HEK293 (cell line): Measurements from ENCODE around the gene CD2AP.
A peak's percentile ranks its signal among the peaks of the same experiment; 100 is the strongest.

ENCODE experiments used
- AEBP2 ChIP-seq: fragments of 450-650 bp; formaldehyde crosslinking; IDR thresholded peaks from 2 replicates; pipeline ENCODE4 v1.5.1; 2016; ENCODE audit warnings: missing biosample characterization, missing genetic modification characterization, borderline replicate concordance
- GFI1B ChIP-seq: fragments of 450-650 bp; formaldehyde crosslinking; IDR thresholded peaks from 2 replicates; pipeline ENCODE4 v1.5.1; 2016; ENCODE audit warnings: missing biosample characterization, missing genetic modification characterization
- GLI2 ChIP-seq: fragments of 450-650 bp; formaldehyde crosslinking; IDR thresholded peaks from 2 replicates; pipeline ENCODE4; 2017; ENCODE audit warnings: missing biosample characterization, missing genetic modification characterization, low read depth, borderline replicate concordance
- KLF1 ChIP-seq: fragments of 450-650 bp; formaldehyde crosslinking; IDR thresholded peaks from 2 replicates; pipeline ENCODE4 v1.5.1; 2016; ENCODE audit warnings: missing biosample characterization, missing genetic modification characterization
- PRDM1 ChIP-seq: fragments of 450-650 bp; formaldehyde crosslinking; IDR thresholded peaks from 2 replicates; pipeline ENCODE4; 2016; ENCODE audit warnings: missing biosample characterization, missing genetic modification characterization
- YY1 ChIP-seq: fragments of 450-650 bp; formaldehyde crosslinking; IDR thresholded peaks from 2 replicates; pipeline ENCODE4 v1.5.1; 2018; ENCODE audit warnings: missing biosample characterization, missing genetic modification characterization
- ZBTB11 ChIP-seq: fragments of 450-650 bp; formaldehyde crosslinking; conservative IDR thresholded peaks from 2 replicates; pipeline ENCODE4 v1.5.1; 2016; ENCODE audit warnings: low read depth, missing biosample characterization, missing genetic modification characterization
- ZNF138 ChIP-seq: fragments of 450-650 bp; formaldehyde crosslinking; IDR thresholded peaks from 2 replicates; pipeline ENCODE4 v1.5.1; 2016; ENCODE audit warnings: missing biosample characterization, missing genetic modification characterization, borderline replicate concordance
- ZNF184 ChIP-seq: fragments of 450-650 bp; IDR thresholded peaks from 2 replicates; pipeline ENCODE4 v1.5.1; 2018; ENCODE audit warnings: missing biosample characterization, mild to moderate bottlenecking, missing genetic modification characterization
- ZNF211 ChIP-seq: fragments of 450-650 bp; formaldehyde crosslinking; IDR thresholded peaks from 2 replicates; pipeline ENCODE4 v1.5.1; 2016; ENCODE audit warnings: low read depth, missing biosample characterization, missing genetic modification characterization
- ZNF214 ChIP-seq: fragments of 450-650 bp; formaldehyde crosslinking; IDR thresholded peaks from 2 replicates; pipeline ENCODE4 v1.5.1; 2017; ENCODE audit warnings: missing biosample characterization, mild to moderate bottlenecking, missing genetic modification characterization, borderline replicate concordance
- ZNF24 ChIP-seq: fragments of 450-650 bp; formaldehyde crosslinking; IDR thresholded peaks from 2 replicates; pipeline ENCODE4 v1.5.1; 2016; ENCODE audit warnings: missing biosample characterization, missing genetic modification characterization
- ZNF26 ChIP-seq: fragments of 450-650 bp; formaldehyde crosslinking; IDR thresholded peaks from 2 replicates; pipeline ENCODE4 v1.5.1; 2016; ENCODE audit warnings: missing biosample characterization, missing genetic modification characterization
- ZNF274 ChIP-seq, 2 experiments: fragments of 200-500 bp in 1 of 2; fragments of 450-650 bp in 1 of 2; sonication (Bioruptor generic) in 1 of 2; formaldehyde crosslinking in 1 of 2; IDR thresholded peaks; 2 replicates each; pipeline versions ENCODE4 v1.5.1 to v1.6.1; 2014 to 2016; ENCODE audit warnings: borderline replicate concordance in 1 of 2, inconsistent platforms in 1 of 2, low read length in 1 of 2, missing biosample characterization in 1 of 2, missing genetic modification characterization in 1 of 2
- ZNF404 ChIP-seq: fragments of 450-650 bp; formaldehyde crosslinking; IDR thresholded peaks from 2 replicates; pipeline ENCODE4 v1.5.1; 2017; ENCODE audit warnings: missing biosample characterization, missing genetic modification characterization
- ZNF488 ChIP-seq: fragments of 450-650 bp; formaldehyde crosslinking; IDR thresholded peaks from 2 replicates; pipeline ENCODE4 v1.5.1; 2016; ENCODE audit warnings: missing biosample characterization, missing genetic modification characterization
- ZNF501 ChIP-seq: fragments of 450-650 bp; formaldehyde crosslinking; IDR thresholded peaks from 2 replicates; pipeline ENCODE4 v1.5.1; 2016; ENCODE audit warnings: missing biosample characterization, missing genetic modification characterization
- ZNF544 ChIP-seq: fragments of 450-650 bp; formaldehyde crosslinking; IDR thresholded peaks from 2 replicates; pipeline ENCODE4 v1.5.0; 2017; ENCODE audit warnings: missing biosample characterization, missing genetic modification characterization
- ZNF558 ChIP-seq: fragments of 450-650 bp; formaldehyde crosslinking; IDR thresholded peaks from 2 replicates; pipeline ENCODE4 v1.5.1; 2016; ENCODE audit warnings: missing biosample characterization, missing genetic modification characterization
- ZNF571 ChIP-seq: fragments of 450-650 bp; formaldehyde crosslinking; IDR thresholded peaks from 2 replicates; pipeline ENCODE4 v1.5.0; 2017; ENCODE audit warnings: missing biosample characterization, missing genetic modification characterization
- ZNF623 ChIP-seq: fragments of 450-650 bp; formaldehyde crosslinking; IDR thresholded peaks from 2 replicates; pipeline ENCODE4 v1.5.1; 2016; ENCODE audit warnings: missing biosample characterization, missing genetic modification characterization
- ZNF639 ChIP-seq: fragments of 450-650 bp; formaldehyde crosslinking; IDR thresholded peaks from 2 replicates; pipeline ENCODE4 v1.5.1; 2016; ENCODE audit warnings: missing biosample characterization, missing genetic modification characterization
- ZNF670 ChIP-seq: fragments of 450-650 bp; formaldehyde crosslinking; IDR thresholded peaks from 2 replicates; pipeline ENCODE4 v1.5.1; 2016; ENCODE audit warnings: missing biosample characterization, missing genetic modification characterization, low read depth
- ZNF692 ChIP-seq: fragments of 450-650 bp; formaldehyde crosslinking; IDR thresholded peaks from 2 replicates; pipeline ENCODE4 v1.5.1; 2016; ENCODE audit warnings: missing biosample characterization, missing genetic modification characterization
- ZNF701 ChIP-seq: fragments of 450-650 bp; formaldehyde crosslinking; IDR thresholded peaks from 2 replicates; pipeline ENCODE4 v1.5.1; 2016; ENCODE audit warnings: missing biosample characterization, missing genetic modification characterization
- ZNF776 ChIP-seq: fragments of 450-650 bp; formaldehyde crosslinking; IDR thresholded peaks from 2 replicates; pipeline ENCODE4 v1.5.0; 2017; ENCODE audit warnings: missing biosample characterization, missing genetic modification characterization, borderline replicate concordance
- ZNF791 ChIP-seq: fragments of 450-650 bp; formaldehyde crosslinking; IDR thresholded peaks from 2 replicates; pipeline ENCODE4 v1.5.1; 2016; ENCODE audit warnings: missing biosample characterization, missing genetic modification characterization
- ZNF843 ChIP-seq: fragments of 450-650 bp; formaldehyde crosslinking; IDR thresholded peaks from 2 replicates; pipeline ENCODE4 v1.5.1; 2016; ENCODE audit warnings: missing biosample characterization, missing genetic modification characterization
- ZSCAN16 ChIP-seq: fragments of 450-650 bp; formaldehyde crosslinking; IDR thresholded peaks from 2 replicates; pipeline ENCODE4 v1.5.1; 2016; ENCODE audit warnings: missing biosample characterization, missing genetic modification characterization
- ZSCAN30 ChIP-seq: fragments of 450-650 bp; IDR thresholded peaks from 2 replicates; pipeline ENCODE4 v1.5.1; 2018; ENCODE audit warnings: missing biosample characterization, mild to moderate bottlenecking, missing genetic modification characterization, moderate library complexity

Gene CD2AP

GRCh38 chr6:47536816-47537401 lies 59.3 kb downstream of the CD2AP start (continued):
- TF ChIP-seq ZBTB11 (tag by site-specific recombination): no peak
- no peak for TF ChIP-seq ZNF623 (tag by site-specific recombination)
- TF ChIP-seq ZNF211 (tag by site-specific recombination): no peak
- TF ChIP-seq AEBP2 (tag by site-specific recombination): no peak
- 0 out of 2 replicates have a peak, but pooled peaks have one; percentile 3 for TF ChIP-seq ZNF184
- TF ChIP-seq ZNF692 (tag by site-specific recombination): peak; percentile 63
- no peak for TF ChIP-seq KLF1 (tag by site-specific recombination)
- no peak for TF ChIP-seq ZNF214 (tag by site-specific recombination)
- TF ChIP-seq YY1 (tag by site-specific recombination): no peak
- no peak for TF ChIP-seq ZNF791 (tag by site-specific recombination)
- TF ChIP-seq ZNF571: no peak
- peak; percentile 83 for TF ChIP-seq GLI2 (tag by site-specific recombination)
- no peak for TF ChIP-seq ZNF701 (tag by site-specific recombination)
- TF ChIP-seq GFI1B (tag by site-specific recombination): peak; percentile 78
- peak; percentile 88 for TF ChIP-seq ZNF639 (tag by site-specific recombination)
- no peak for TF ChIP-seq ZNF488 (tag by site-specific recombination)
- TF ChIP-seq ZNF274 (IDR thresholded peaks at IDR 0.05; ENCODE audit: low read length): no peak
- TF ChIP-seq ZNF274 (tag by site-specific recombination; IDR thresholded peaks at IDR 0.05; ENCODE audit: borderline replicate concordance): no peak
- 0 out of 2 replicates have a peak, but pooled peaks have one; percentile 42 for TF ChIP-seq ZSCAN30 (tag by site-specific recombination)
- TF ChIP-seq PRDM1: no peak
- TF ChIP-seq ZNF138 (tag by site-specific recombination): no peak
- no peak for TF ChIP-seq ZNF776 (tag by site-specific recombination)
- no peak for TF ChIP-seq ZNF26 (tag by site-specific recombination)
- TF ChIP-seq ZNF670 (tag by site-specific recombination): no peak
- no peak for TF ChIP-seq ZSCAN16 (tag by site-specific recombination)
- TF ChIP-seq ZNF544 (tag by site-specific recombination): no peak
- peak; percentile 40; the same call in 1 of the 2 replicates for TF ChIP-seq ZNF24 (tag by site-specific recombination)
- TF ChIP-seq ZNF843 (tag by site-specific recombination): peak; percentile 96
- TF ChIP-seq ZNF558 (tag by site-specific recombination): no peak; the same call in 1 of the 2 replicates
- no peak for TF ChIP-seq ZNF501 (tag by site-specific recombination)
- no peak for TF ChIP-seq ZNF404 (tag by site-specific recombination)
